H9 (cell line): ENCODE data around the gene DEAF1. TPM values are rescaled to one million over a fixed set of nuclear protein-coding genes. Genes with fewer than 3 reads are reported as not detected.
A peak's percentile ranks its signal among the peaks of the same experiment; 100 is the strongest.

Experiments
- DNase-seq: peaks from one replicate; pipeline ENCODE4 v3.0.0-alpha.2; 2017
- H2AFZ ChIP-seq: one replicate; pipeline ENCODE4 v1.6.1; 2013; ENCODE audit warnings: mild to moderate bottlenecking, low read length, control low read depth, moderate library complexity
- H2AK5ac ChIP-seq: 2 replicates; pipeline ENCODE4 v1.6.1; 2013; ENCODE audit warnings: low read length, control low read depth, mixed read lengths; ENCODE audit not compliant: insufficient read length
- H2BK120ac ChIP-seq: one replicate; pipeline ENCODE4 v1.6.1; 2013; ENCODE audit warnings: low read depth, mild to moderate bottlenecking, low read length, control low read depth, inconsistent platforms; ENCODE audit not compliant: poor library complexity, severe bottlenecking
- H2BK12ac ChIP-seq: 2 replicates; pipeline ENCODE4 v1.6.1; 2013; ENCODE audit warnings: low read length, control low read depth, mixed read lengths, low read depth; ENCODE audit not compliant: insufficient read length
- H2BK15ac ChIP-seq: 2 replicates; pipeline ENCODE4 v1.6.1; 2013; ENCODE audit warnings: low read depth, low read length, control low read depth
- H2BK20ac ChIP-seq: one replicate; pipeline ENCODE4 v1.6.1; 2013; ENCODE audit warnings: low read depth, mild to moderate bottlenecking, low read length, control low read depth, inconsistent platforms; ENCODE audit not compliant: poor library complexity, severe bottlenecking
- H2BK5ac ChIP-seq: 2 replicates; pipeline ENCODE4 v1.6.1; 2013; ENCODE audit warnings: low read length, control low read depth, mixed read lengths; ENCODE audit not compliant: insufficient read length
- H3K14ac ChIP-seq: 2 replicates; pipeline ENCODE4 v1.6.1; 2013; ENCODE audit warnings: low read length, control low read depth; ENCODE audit not compliant: insufficient read depth
- H3K18ac ChIP-seq: 2 replicates; pipeline ENCODE4 v1.6.1; 2013; ENCODE audit warnings: low read depth, mild to moderate bottlenecking, mixed read lengths, low read length, control low read depth; ENCODE audit not compliant: insufficient read length
- H3K23ac ChIP-seq: 2 replicates; pipeline ENCODE4 v1.6.1; 2013; ENCODE audit warnings: low read length, control low read depth, mixed read lengths, low read depth; ENCODE audit not compliant: insufficient read length
- H3K23me2 ChIP-seq: 2 replicates; pipeline ENCODE4 v1.6.1; 2013; ENCODE audit warnings: low read depth, mild to moderate bottlenecking, mixed read lengths, low read length, control low read depth; ENCODE audit not compliant: insufficient read length, poor library complexity, severe bottlenecking
- H3K27ac ChIP-seq: 2 replicates; pipeline ENCODE4 v1.5.1; 2013; ENCODE audit warnings: low read length, control low read depth, mixed read lengths, low read depth; ENCODE audit not compliant: insufficient read length
- H3K27me3 ChIP-seq: 2 replicates; pipeline ENCODE4 v1.6.1; 2013; ENCODE audit warnings: low read length, control low read depth, inconsistent platforms; ENCODE audit not compliant: insufficient read depth
- H3K4ac ChIP-seq: 2 replicates; pipeline ENCODE4 v1.6.1; 2013; ENCODE audit warnings: low read depth, mild to moderate bottlenecking, control low read depth, inconsistent platforms, low read length, moderate library complexity
- H3K4me1 ChIP-seq: 2 replicates; pipeline ENCODE4 v1.6.1; 2013; ENCODE audit warnings: low read length, control low read depth, inconsistent platforms; ENCODE audit not compliant: insufficient read depth
- H3K4me2 ChIP-seq: 2 replicates; pipeline ENCODE4 v1.6.1; 2013; ENCODE audit warnings: low read length, control low read depth, mixed read lengths; ENCODE audit not compliant: insufficient read length, insufficient read depth
- H3K56ac ChIP-seq: 2 replicates; pipeline ENCODE4 v1.6.1; 2013; ENCODE audit warnings: low read depth, mild to moderate bottlenecking, mixed read lengths, low read length, control low read depth; ENCODE audit not compliant: insufficient read length
- H3K79me1 ChIP-seq: 2 replicates; pipeline ENCODE4 v1.6.1; 2013; ENCODE audit warnings: low read depth, mild to moderate bottlenecking, moderate library complexity, low read length, control low read depth, inconsistent platforms; ENCODE audit not compliant: insufficient read depth, poor library complexity, severe bottlenecking
- H3K79me2 ChIP-seq: 2 replicates; pipeline ENCODE4 v1.6.1; 2013; ENCODE audit warnings: low read length, control low read depth, inconsistent platforms; ENCODE audit not compliant: insufficient read depth
- H3K9ac ChIP-seq: 2 replicates; pipeline ENCODE4 v1.6.1; 2013; ENCODE audit warnings: low read length, control low read depth, mixed read lengths; ENCODE audit not compliant: insufficient read length; ENCODE audit errors: extremely low read depth
- H3K9me3 ChIP-seq: one replicate; pipeline ENCODE4 v1.6.1; 2013; ENCODE audit warnings: low read depth, low read length, inconsistent platforms; ENCODE audit not compliant: control insufficient read depth
- H3T11ph ChIP-seq: one replicate; pipeline ENCODE4 v1.6.1; 2013; ENCODE audit warnings: mild to moderate bottlenecking, low read length, control low read depth, inconsistent platforms
- H4K20me1 ChIP-seq: one replicate; pipeline ENCODE4 v1.6.1; 2013; ENCODE audit not compliant: control insufficient read depth, insufficient read length, insufficient read depth
- H4K5ac ChIP-seq: 2 replicates; pipeline ENCODE4 v1.6.1; 2013; ENCODE audit warnings: low read depth, mild to moderate bottlenecking, mixed read lengths, low read length, control low read depth; ENCODE audit not compliant: insufficient read length
- H4K8ac ChIP-seq: replicated peaks from 2 replicates; pipeline ENCODE4 v1.6.1; 2013; ENCODE audit warnings: low read length, control low read depth, mixed read lengths, low read depth; ENCODE audit not compliant: insufficient read length
- H4K91ac ChIP-seq: 2 replicates; pipeline ENCODE4 v1.6.1; 2013; ENCODE audit warnings: low read depth, mild to moderate bottlenecking, moderate library complexity, mixed read lengths, low read length, control low read depth; ENCODE audit not compliant: insufficient read length
- H3K27ac Mint-ChIP-seq, 3 experiments: 2 replicates in 2 of 3; 3 replicates in 1 of 3; pipeline ENCODE4 v1.8.0; 2020 to 2021; ENCODE audit warnings: mixed read lengths in 3 of 3, mild to moderate bottlenecking in 1 of 3, moderate library complexity in 1 of 3
- H3K27me3 Mint-ChIP-seq: 2 replicates; pipeline ENCODE4 v1.8.0; 2021; ENCODE audit warnings: low read depth, mild to moderate bottlenecking, moderate library complexity, mixed read lengths
- H3K36me3 Mint-ChIP-seq, 3 experiments: 2 replicates in 2 of 3; 3 replicates in 1 of 3; pipeline ENCODE4 v1.8.0; 2020 to 2021; ENCODE audit warnings: low read depth in 3 of 3, mixed read lengths in 3 of 3; ENCODE audit not compliant: insufficient read depth in 1 of 3
- H3K4me1 Mint-ChIP-seq, 2 experiments: 2 replicates each; pipeline ENCODE4 v1.8.0; 2020; ENCODE audit warnings: mixed read lengths in 2 of 2
- H3K4me3 Mint-ChIP-seq, 2 experiments: 2 replicates in 1 of 2; 3 replicates in 1 of 2; pipeline ENCODE4 v1.8.0; 2020 to 2021; ENCODE audit warnings: mild to moderate bottlenecking in 2 of 2, mixed read lengths in 2 of 2, moderate library complexity in 1 of 2
- H3K9me3 Mint-ChIP-seq, 2 experiments: 2 replicates in 1 of 2; 3 replicates in 1 of 2; pipeline ENCODE4 v1.8.0; 2020; ENCODE audit warnings: mild to moderate bottlenecking in 2 of 2, mixed read lengths in 2 of 2, moderate library complexity in 1 of 2
- CTCF ChIP-seq: fragments of 200-600 bp; sonication (generic); conservative IDR thresholded peaks from 3 replicates; pipeline ENCODE4 v1.8.0; 2021; ENCODE audit warnings: antibody characterized with exemption, mild to moderate bottlenecking
- WGBS: extraction: QIAGEN DNeasy Blood & Tissue Kit; methylation state at CpG from one replicate; pipeline ENCODE4 v1.1.7; 2013; ENCODE audit warnings: missing lambda C conversion rate, low lambda C conversion rate, mixed read lengths; ENCODE audit not compliant: insufficient read length; ENCODE audit errors: extremely low coverage; 5-methylcytosine and 5-hydroxymethylcytosine counted together
- total RNA-seq: library from RNA; stranded (reverse); gene quantifications from 2 replicates; pipeline ENCODE4 v1.2.1, GENCODE V29; 2021

DEAF1 gene
- total RNA-seq, 1 experiment from 2014 or later = 67.3 TPM

GRCh38 chr11:597166-597725, 97.8 kb downstream of the DEAF1 start:
- Mint-ChIP-seq H3K9me3 (no peaks in the 10 kb centered on the region; a peak in 1 of 5 replicates), H3K4me3 (no peak overlapping the region; a peak in 2 of 5 replicates), H3K27ac (peak overlapping the region; percentile 90 to 93 (median 91); a peak in 5 of 7 replicates), H3K36me3 (peaks cover 52 to 84% (median 79%) of the 10 kb centered on the region in 3 experiments), H3K4me1 (no peaks in the 10 kb centered on the region), H3K27me3 (0 out of 2 replicates have a peak, but pooled peaks cover 2% of the 10 kb centered on the region)
- no peak overlapping the region for H2BK15ac ChIP-seq
- H2BK120ac ChIP-seq = no peak overlapping the region
- no peak overlapping the region for H3K18ac ChIP-seq
- no peak overlapping the region for H3K23ac ChIP-seq
- no peak overlapping the region for H2BK5ac ChIP-seq
- H4K20me1 ChIP-seq = no peaks in the 10 kb centered on the region
- no peak overlapping the region for H2AK5ac ChIP-seq
- H3K56ac ChIP-seq = no peak overlapping the region
- H2BK12ac ChIP-seq = no peak overlapping the region
- peak; percentile 62 for TF ChIP-seq CTCF
- H2BK20ac ChIP-seq = no peak overlapping the region
- DNase-seq = peak; percentile 69
- H3K23me2 ChIP-seq = no peaks in the 10 kb centered on the region
- H3K4ac ChIP-seq = no peak overlapping the region
- H3K79me1 ChIP-seq = no peaks in the 10 kb centered on the region
- H4K8ac ChIP-seq = no peak overlapping the region
- H4K5ac ChIP-seq = no peak overlapping the region
- H3K9me3 ChIP-seq = no peaks in the 10 kb centered on the region
- no peak overlapping the region for H4K91ac ChIP-seq
- H3K4me2 ChIP-seq = no peak overlapping the region
- H3K4me1 ChIP-seq = no peaks in the 10 kb centered on the region
- no peak overlapping the region for H3K9ac ChIP-seq
- H3K14ac ChIP-seq = no peak overlapping the region; the same call in 1 of the 2 replicates
- no peak overlapping the region for H3T11ph ChIP-seq
- no peak overlapping the region for H2AFZ ChIP-seq
- no peak overlapping the region for H3K27ac ChIP-seq
- no peaks in the 10 kb centered on the region for H3K79me2 ChIP-seq
- H3K27me3 ChIP-seq = no peaks in the 10 kb centered on the region
- no CpG with 5 or more reads among the region's 29 CpGs for WGBS
